ENCODE data around the gene RGS10. TPM values are rescaled to one million over a fixed set of nuclear protein-coding genes. Genes with fewer than 3 reads are reported as not detected.

Gene RGS10
- total RNA-seq, 1 donor from 2014 or later = 42.7 TPM

- DNase-seq (ENCODE audit: low spot score) = no peak
Measured at GRCh38 chr10:119496273-119496672, 46.2 kb downstream of the RGS10 start.

GRCh38 chr10:119495545-119495944, 47.0 kb downstream of the RGS10 start:
- no peak for DNase-seq (ENCODE audit: low spot score)

GRCh38 chr10:119495021-119495505, 47.5 kb downstream of the RGS10 start:
- no peak for DNase-seq (ENCODE audit: low spot score)

GRCh38 chr10:119494236-119495020, 48.1 kb downstream of the RGS10 start:
- DNase-seq (ENCODE audit: low spot score) = no peak

GRCh38 chr10:119493155-119493554, 49.4 kb downstream of the RGS10 start:
- DNase-seq (ENCODE audit: low spot score) = no peak

GRCh38 chr10:119491966-119492757, 50.4 kb downstream of the RGS10 start:
- DNase-seq (ENCODE audit: low spot score) = no peak

GRCh38 chr10:119489991-119490326, 52.6 kb downstream of the RGS10 start:
- DNase-seq (ENCODE audit: low spot score) = no peak

GRCh38 chr10:119488675-119489074, 53.8 kb downstream of the RGS10 start:
- no peak for DNase-seq (ENCODE audit: low spot score)

GRCh38 chr10:119483839-119484238, 58.7 kb downstream of the RGS10 start:
- no peak for DNase-seq (ENCODE audit: low spot score)

- no peak for DNase-seq (ENCODE audit: low spot score)
Measured at GRCh38 chr10:119483001-119483400, 59.5 kb downstream of the RGS10 start.

GRCh38 chr10:119481781-119482426, 60.6 kb downstream of the RGS10 start:
- no peak for DNase-seq (ENCODE audit: low spot score)

- no peak for DNase-seq (ENCODE audit: low spot score)
Measured at GRCh38 chr10:119480667-119481066, 61.9 kb downstream of the RGS10 start.

GRCh38 chr10:119479532-119479931, 63.0 kb downstream of the RGS10 start:
- DNase-seq (ENCODE audit: low spot score) = no peak

GRCh38 chr10:119478811-119479341, 63.6 kb downstream of the RGS10 start:
- DNase-seq (ENCODE audit: low spot score) = no peak

GRCh38 chr10:119478111-119478802, 64.3 kb downstream of the RGS10 start:
- no peak for DNase-seq (ENCODE audit: low spot score)

- DNase-seq (ENCODE audit: low spot score) = no peak
Measured at GRCh38 chr10:119477444-119477843, 65.1 kb downstream of the RGS10 start.

GRCh38 chr10:119474606-119475005, 67.9 kb downstream of the RGS10 start:
- no peak for DNase-seq (ENCODE audit: low spot score)

GRCh38 chr10:119473771-119474170, 68.7 kb downstream of the RGS10 start:
- DNase-seq (ENCODE audit: low spot score) = no peak

- DNase-seq (ENCODE audit: low spot score) = no peak
Measured at GRCh38 chr10:119470920-119471702, 71.4 kb downstream of the RGS10 start.

GRCh38 chr10:119469846-119470245, 72.7 kb downstream of the RGS10 start:
- no peak for DNase-seq (ENCODE audit: low spot score)

- no peak for DNase-seq (ENCODE audit: low spot score)
Measured at GRCh38 chr10:119469325-119469707, 73.2 kb downstream of the RGS10 start.
